ENCODE data around the gene LYRM9.
"Not testable (repeated sequence)": the region's sequence is repeated elsewhere in the genome, so short reads cannot be mapped to it uniquely, and the experiment has no call there.

Gene LYRM9

DNA sequence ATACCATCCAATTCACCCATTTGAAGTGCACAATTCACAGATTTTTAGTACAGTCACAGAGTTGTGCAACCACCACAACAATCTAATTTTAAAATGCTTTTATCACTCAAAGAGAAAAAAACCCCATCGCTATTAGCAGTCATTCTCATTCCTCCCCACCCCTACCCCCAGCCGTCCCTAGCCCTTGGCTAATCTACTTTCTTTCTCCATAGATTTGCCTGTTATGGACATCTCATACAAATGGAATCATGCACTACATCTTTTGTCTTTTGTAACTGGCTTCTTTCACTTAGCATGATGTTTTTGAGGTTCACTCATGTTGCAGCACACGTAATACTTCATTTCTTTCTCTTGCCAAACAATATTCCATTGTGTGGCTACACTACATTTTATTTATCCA is 20.4 kb downstream of the LYRM9 start:
- DNase-seq, result no peak

DNA sequence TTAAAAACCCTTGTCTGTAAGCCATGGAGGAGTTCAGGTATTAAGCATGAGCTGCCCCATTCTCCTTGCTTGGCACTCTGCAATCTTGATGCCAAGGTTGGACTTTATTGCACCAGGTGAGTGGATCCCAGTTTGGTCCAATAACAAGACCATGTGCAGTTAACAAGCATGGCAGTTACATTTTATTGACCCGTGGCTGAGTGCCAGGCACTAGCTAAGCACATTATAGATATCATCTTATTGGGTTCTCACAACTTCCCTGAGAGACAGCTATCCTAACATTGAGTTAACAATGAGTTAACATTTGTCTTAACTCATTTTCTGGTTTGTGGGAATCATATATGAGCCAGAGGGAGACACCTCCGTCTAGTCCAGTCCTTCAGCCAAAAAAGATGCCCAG is 21.8 kb downstream of the LYRM9 start:
- DNase-seq, result no peak

- no peak for DNase-seq
These were observed 22.8 kb downstream of the LYRM9 start for GRCh38 chr17:27870345-27870744.

DNA sequence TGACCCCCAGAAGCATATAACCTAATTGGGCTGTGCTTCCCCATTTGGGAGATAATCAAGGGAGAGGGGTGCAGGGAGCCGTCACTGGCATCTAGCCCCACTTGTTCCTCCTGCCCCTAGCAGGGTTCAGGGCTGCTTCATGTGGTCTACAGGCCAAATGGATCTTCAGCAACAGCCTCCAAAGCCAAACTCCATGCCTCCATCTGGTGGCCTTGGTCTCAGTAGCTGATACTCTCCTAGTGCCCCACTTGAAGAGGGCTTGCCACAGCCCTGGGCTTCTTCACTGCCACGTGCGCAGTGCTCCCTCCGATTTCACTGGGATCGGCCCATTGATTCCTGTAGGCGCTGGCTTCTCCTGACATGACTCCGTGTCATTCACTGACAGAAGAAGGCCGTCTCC is 24.6 kb downstream of the LYRM9 start:
- no peak for DNase-seq

- no peak for DNase-seq
These were observed 30.3 kb downstream of the LYRM9 start for GRCh38 chr17:27862840-27863239.

DNA sequence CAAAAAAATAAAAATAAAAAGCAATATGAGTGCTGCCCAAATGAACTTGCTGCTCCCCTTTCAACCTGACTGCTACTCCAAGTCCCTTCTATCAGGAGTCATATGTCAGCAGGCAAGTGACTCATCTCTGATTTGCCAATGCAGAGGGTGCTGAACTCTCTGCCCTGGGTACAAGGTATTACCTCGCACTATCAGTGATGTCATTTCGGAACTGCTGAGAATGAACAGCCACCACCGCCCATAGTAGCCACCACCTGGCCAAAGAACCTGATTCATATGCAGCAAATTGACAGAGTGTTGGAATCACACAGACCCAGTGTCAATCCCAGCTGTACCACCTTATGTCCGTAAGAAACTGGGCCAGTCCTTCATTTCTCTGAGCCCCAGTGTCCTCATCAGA is 31.2 kb downstream of the LYRM9 start:
- DNase-seq, result peak; percentile 29

DNA sequence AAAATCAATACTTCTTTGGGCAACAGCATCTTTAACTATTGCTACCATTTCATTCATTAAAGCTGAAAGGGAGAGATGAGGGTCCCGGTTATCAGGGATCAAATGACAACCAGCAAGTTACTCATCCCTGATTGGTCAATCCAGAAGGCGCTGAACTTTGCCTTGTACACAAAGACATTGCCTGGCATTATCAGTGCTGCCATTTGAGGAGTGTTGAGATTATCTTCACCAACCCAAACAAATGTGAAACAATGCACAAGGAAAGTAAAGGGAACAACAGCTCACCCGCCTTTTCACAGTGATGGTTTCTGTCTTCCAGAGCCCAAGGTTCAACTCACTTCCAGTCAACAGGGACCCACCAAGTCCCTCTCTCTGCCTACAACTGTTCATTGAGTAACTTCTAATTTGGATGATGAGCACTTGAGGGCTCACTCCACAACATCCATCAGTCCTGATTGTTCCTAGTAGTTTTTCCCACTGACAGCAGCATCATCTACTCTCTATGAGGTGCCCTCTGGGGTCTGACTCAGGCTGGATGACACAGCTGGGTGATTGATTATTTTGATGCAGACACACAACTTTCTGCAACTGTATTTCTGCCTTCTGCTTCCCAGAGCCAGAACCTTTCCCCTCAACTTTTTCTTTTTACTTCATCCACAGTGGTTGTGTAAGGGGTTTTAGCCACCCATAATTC is 32.0 kb downstream of the LYRM9 start:
- DNase-seq, result no peak

- DNase-seq, result no peak
These were observed 34.4 kb downstream of the LYRM9 start for GRCh38 chr17:27858621-27859305.

GRCh38 chr17:27856676-27857432 is 36.3 kb downstream of the LYRM9 start:
- no peak for DNase-seq

DNA sequence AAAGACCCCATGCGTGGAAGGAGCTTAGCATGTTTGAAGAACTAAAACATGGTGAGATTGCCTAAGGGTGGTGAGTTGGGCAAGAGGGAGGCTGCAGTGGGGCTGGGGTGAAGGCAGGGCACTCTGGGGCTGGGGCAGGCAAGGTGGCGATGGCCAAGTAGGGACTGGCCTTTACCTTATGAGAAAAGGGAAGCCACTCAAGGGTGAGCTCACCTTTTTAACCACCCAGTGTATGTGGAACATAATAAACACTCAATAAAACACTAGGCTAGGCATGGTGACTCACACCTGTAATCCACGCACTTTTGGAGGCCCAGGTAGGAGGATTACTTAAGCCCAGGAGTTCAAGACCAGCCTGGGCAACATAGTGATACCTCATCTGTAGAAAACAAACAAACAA is 37.7 kb downstream of the LYRM9 start:
- no peak for DNase-seq

DNA sequence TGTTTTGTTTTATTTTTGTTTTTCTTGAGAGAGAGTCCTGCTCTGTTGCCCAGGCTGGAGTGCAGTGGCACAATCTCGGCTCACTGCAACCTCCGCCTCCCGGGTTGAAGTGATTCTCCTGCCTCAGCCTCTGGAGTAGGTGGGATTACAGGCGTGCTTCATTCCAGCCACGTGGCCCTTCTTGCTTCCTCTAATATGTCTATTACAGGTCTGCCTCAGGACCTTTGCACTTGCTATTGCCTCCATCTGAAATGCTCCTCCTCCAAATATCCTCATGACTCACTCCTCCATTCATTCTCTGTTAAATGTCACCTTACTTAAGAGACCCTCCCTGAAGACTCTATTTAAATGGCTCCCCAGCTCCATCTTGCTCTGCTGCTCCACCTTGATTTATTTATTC is 39.0 kb downstream of the LYRM9 start:
- DNase-seq, result no peak

DNA sequence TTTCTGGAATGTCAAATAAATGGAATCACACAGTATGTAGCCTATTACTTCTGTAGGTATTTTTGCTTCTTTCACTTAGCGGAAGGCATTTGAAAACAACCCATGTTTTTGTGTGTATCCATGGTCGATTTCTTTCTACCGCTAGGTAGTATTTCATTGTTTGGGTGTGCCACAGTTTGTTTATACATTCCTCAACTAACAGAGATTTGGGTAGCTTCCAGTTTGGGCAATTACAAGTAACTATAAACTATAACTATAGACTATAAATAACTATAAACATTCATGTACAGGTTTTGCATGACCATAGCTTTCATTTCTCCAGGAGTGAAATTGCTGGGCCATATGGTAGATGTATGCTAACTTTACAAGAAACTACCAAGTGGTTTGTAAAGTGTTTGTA is 40.1 kb downstream of the LYRM9 start:
- no peak for DNase-seq

GRCh38 chr17:27849474-27850185 is 43.5 kb downstream of the LYRM9 start:
- DNase-seq, result no peak

DNA sequence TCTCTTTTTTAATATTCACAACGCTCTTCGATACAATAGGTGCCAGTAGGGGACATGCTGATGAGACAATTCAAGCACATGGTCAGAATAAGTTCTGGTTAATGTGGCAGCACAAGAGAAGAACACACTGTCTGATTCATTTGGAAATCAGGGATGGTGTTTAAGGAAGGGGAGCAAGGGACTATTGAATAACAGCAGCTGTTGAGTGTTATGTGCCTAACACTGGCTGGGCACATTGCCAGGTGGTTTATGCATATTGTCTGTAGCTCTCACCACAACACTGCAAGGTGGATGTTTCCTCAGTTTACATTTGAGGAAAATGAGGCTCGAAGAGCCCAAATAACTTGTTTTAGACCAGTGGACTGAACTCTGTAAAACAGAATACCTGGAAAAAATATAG is 44.2 kb downstream of the LYRM9 start:
- no peak for DNase-seq

GRCh38 chr17:27846808-27847307 is 46.3 kb downstream of the LYRM9 start:
- DNase-seq, result not testable (repeated sequence)

DNA sequence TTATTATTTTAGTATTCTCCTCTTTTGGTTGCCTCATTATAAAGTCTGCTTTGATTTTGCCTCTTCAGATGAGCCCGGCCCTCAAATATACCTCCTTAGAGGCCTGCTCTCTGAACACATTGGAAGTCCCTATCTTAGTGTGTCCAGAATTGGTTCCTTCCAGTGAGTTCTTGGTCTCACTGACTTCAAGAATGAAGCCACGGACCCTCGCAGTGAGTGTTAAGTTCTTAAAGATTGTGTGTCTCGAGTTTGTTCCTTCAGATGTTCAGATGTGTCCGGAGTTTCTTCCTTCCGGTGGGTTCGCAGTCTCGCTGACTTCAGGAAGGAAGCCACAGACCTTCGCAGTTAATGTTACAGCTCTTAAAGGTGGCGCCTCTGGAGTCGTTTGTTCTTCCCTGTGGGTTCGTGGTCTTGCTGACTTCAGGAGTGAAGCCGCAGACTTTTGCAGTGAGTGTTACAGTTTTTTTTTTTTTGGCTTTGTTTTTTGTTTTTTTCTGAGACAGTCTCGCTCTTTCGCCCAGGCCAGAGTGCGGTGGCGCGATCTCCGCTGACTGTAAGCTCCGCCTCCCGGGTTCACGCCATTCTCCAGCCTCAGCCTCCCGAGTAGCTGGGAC is 47.0 kb downstream of the LYRM9 start:
- peak; percentile 10 for DNase-seq

- DNase-seq, result no peak
These were observed 47.7 kb downstream of the LYRM9 start for GRCh38 chr17:27845264-27846041.

DNA sequence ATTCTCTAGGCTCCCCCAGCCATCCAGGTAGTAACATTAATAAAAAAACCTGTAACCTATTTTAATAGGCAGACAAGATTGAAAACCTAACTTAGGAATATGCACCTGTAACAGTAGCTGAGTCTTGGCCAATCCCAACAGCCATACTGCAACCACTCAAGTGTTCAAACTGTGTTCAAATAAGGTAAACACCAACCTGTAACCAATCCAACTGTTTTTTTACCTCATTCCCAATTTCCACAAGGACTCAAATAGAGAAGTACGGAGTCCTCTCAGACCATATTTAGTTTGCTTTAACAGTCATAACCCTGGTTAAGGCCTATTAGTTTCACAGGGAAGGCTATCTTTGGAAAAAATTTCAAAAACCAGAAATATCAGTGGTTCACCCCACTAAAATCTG is 52.5 kb downstream of the LYRM9 start:
- no peak for DNase-seq

- not testable (repeated sequence) for DNase-seq
These were observed 52.8 kb downstream of the LYRM9 start for GRCh38 chr17:27840406-27840678.

- DNase-seq, result not testable (repeated sequence)
These were observed 53.4 kb downstream of the LYRM9 start for GRCh38 chr17:27839571-27840405.

DNA sequence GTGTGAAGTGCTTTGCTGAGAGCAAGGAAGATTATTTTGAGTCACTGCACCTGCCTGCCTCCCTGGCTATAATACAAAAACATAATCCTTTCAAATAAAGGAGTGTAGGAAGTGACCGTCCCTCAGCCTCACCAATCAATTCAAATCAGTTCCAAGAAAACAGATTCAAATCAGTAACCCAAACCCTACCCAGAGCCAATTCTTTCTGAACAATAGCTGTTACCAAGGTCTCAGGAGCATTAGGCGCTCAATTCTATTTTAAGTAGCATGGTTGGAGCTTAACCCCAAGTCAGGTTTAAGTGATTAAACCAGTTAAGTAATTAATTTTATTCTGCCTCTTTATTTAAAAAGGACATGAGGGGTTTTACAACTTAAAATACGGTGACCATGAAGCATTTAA is 54.6 kb downstream of the LYRM9 start:
- DNase-seq, result not testable (repeated sequence)

Data from stimulated activated CD4-positive, alpha-beta T cell treated with anti-CD3 and anti-CD28 coated beads, Interleukin-1b, Interleukin-23, amount 100 ng/mL, for 48 hours (primary cell).